ENCODE results near the gene TOMM20. TPM values are rescaled to one million over a fixed set of nuclear protein-coding genes. Genes with fewer than 3 reads are reported as not detected.
"Not testable (repeated sequence)": the region's sequence is repeated elsewhere in the genome, so short reads cannot be mapped to it uniquely, and the experiment has no call there.

Gene TOMM20
- total and polyA plus RNA-seq, 2 experiments from 2014 or later, result 138 to 159 TPM

- TF ChIP-seq ZNF462 (CRISPR knock-in tag; IDR thresholded peaks at IDR 0.05), result no peak
- no peak for TF ChIP-seq EZH2phosphoT487 (IDR thresholded peaks at IDR 0.05; ENCODE audit: unreplicated experiment)
- no peak for TF ChIP-seq ETS1 (IDR thresholded peaks at IDR 0.05)
Measured at GRCh38 chr1:235087906-235088305, 40.7 kb downstream of the TOMM20 start (continued).

- H3F3A ChIP-seq (replicated peaks; ENCODE audit: low read depth), result not testable (repeated sequence)
Measured at GRCh38 chr1:235085411-235086117, 43.1 kb downstream of the TOMM20 start.

GRCh38 chr1:235080788-235081187 is 47.8 kb downstream of the TOMM20 start:
- H3K9me3 Mint-ChIP-seq; H3K4me1 ChIP-seq (ENCODE audit: insufficient read depth); H3K36me3 Mint-ChIP-seq (ENCODE audit: low read depth); H3K4me2 ChIP-seq; H3K4me3 Mint-ChIP-seq; H3K27ac ChIP-seq (ENCODE audit: low read depth); H3K27ac Mint-ChIP-seq; ATAC-seq; H3K27me3 Mint-ChIP-seq (ENCODE audit: insufficient read depth, low read depth, poor library complexity); H3K27me3 ChIP-seq (ENCODE audit: insufficient read depth); H3K79me2 ChIP-seq (replicated peaks; ENCODE audit: insufficient read depth); H2AFZ ChIP-seq; DNase-seq (ENCODE audit: low spot score); H3K9me2 ChIP-seq (ENCODE audit: insufficient read depth); H3K4me3 ChIP-seq; H4K20me1 ChIP-seq (replicated peaks; ENCODE audit: insufficient read depth); H3K36me3 ChIP-seq (ENCODE audit: insufficient read depth): not testable (repeated sequence)
- H3K4me1 Mint-ChIP-seq, result peaks cover 13% of the 10 kb centered on the region
- H3F3A ChIP-seq (replicated peaks; ENCODE audit: low read depth), result peaks cover 16% of the 10 kb centered on the region

More at GRCh38 chr1:235085411-235086117, 43.1 kb downstream of the TOMM20 start:
- not testable (repeated sequence) for H3K36me3 Mint-ChIP-seq (ENCODE audit: low read depth); H3K36me3 ChIP-seq (ENCODE audit: insufficient read depth); H3K9me2 ChIP-seq (ENCODE audit: insufficient read depth); H3K4me3 Mint-ChIP-seq; ATAC-seq; H3K4me2 ChIP-seq; H2AFZ ChIP-seq; H3K9me3 Mint-ChIP-seq; H3K27me3 ChIP-seq (ENCODE audit: insufficient read depth); DNase-seq (ENCODE audit: low spot score); H3K27ac ChIP-seq (ENCODE audit: low read depth); H4K20me1 ChIP-seq (replicated peaks; ENCODE audit: insufficient read depth); H3K27ac Mint-ChIP-seq; H3K4me3 ChIP-seq; H3K79me2 ChIP-seq (replicated peaks; ENCODE audit: insufficient read depth)
- Mint-ChIP-seq H3K27me3 (ENCODE audit: insufficient read depth, low read depth, poor library complexity) (peaks cover 14% of the 10 kb centered on the region), H3K4me1 (peaks cover 31% of the 10 kb centered on the region)
- H3K4me1 ChIP-seq (ENCODE audit: insufficient read depth), result peaks cover 13% of the 10 kb centered on the region

DNA sequence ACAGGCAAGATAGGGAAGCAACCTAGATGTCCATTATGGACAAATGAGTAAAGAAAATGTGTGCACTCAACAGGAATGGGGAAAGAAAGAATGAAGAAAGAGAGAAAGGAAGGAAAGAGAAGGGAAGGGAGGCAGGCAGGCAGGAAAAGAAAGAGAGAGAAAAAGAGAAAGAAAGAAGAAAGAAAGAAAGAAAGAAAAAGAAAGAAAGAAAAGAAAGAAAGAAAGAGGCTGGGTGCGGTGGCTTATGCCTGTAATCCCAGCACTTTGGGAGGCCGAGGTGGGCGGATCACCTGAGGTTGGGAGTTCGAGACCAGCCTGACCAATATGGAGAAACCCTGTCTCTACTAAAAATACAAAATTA is 48.4 kb downstream of the TOMM20 start:
- not testable (repeated sequence) for DNase-seq (ENCODE audit: low spot score); H3K9me2 ChIP-seq (ENCODE audit: insufficient read depth); H3K27me3 ChIP-seq (ENCODE audit: insufficient read depth); H3K79me2 ChIP-seq (replicated peaks; ENCODE audit: insufficient read depth); ATAC-seq; H3K36me3 Mint-ChIP-seq (ENCODE audit: low read depth); H3K27ac ChIP-seq (ENCODE audit: low read depth); H3K4me3 ChIP-seq; H4K20me1 ChIP-seq (replicated peaks; ENCODE audit: insufficient read depth); H3K9me3 Mint-ChIP-seq; H3K4me1 ChIP-seq (ENCODE audit: insufficient read depth); H3K27ac Mint-ChIP-seq; H3K27me3 Mint-ChIP-seq (ENCODE audit: insufficient read depth, low read depth, poor library complexity); H3K4me3 Mint-ChIP-seq; H3K4me2 ChIP-seq; H3K36me3 ChIP-seq (ENCODE audit: insufficient read depth); H2AFZ ChIP-seq
- peaks cover 16% of the 10 kb centered on the region for H3F3A ChIP-seq (replicated peaks; ENCODE audit: low read depth)
- peaks cover 13% of the 10 kb centered on the region for H3K4me1 Mint-ChIP-seq
